Limb (tissue), 2 donors: Measurements from ENCODE around the gene WNT7B.
A peak's percentile ranks its signal among the peaks of the same experiment; 100 is the strongest.

Source experiments
- DNase-seq, 2 donors: peaks; one replicate each; pipeline ENCODE4 v3.0.0-alpha.2; 2016; ENCODE audit errors: extremely low spot score in 2 of 2

WNT7B gene

DNA sequence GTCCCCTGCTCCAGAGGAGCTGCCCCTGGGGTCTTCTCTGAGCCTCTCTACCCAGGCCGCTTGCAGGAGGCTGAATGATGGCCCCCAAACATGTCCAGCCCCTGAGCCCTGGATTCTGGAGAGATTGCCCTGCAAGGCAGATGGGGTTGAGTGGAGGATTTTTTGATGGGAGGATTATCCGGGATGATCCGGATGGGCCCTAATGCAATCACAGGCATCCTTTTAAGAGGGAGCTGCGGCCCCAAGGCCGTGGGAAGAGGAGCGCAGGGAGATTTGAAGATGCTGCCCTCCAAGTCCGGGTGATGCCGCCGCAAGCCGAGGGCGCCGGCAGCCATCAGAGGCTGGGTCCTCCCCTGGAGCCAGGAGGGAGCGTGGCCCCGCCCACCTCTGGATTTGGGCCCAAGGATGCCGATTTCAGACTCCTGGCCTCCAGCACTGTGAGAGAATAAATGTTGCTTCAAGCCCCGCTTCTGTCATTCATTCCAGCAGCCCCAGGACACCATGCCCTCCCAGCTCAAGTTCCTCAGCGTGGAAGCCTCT, 66.0 kb downstream of the WNT7B start:
- DNase-seq, result no peak

- DNase-seq, result no peak
These were observed 68.0 kb downstream of the WNT7B start for GRCh38 chr22:45908961-45909360.

DNA sequence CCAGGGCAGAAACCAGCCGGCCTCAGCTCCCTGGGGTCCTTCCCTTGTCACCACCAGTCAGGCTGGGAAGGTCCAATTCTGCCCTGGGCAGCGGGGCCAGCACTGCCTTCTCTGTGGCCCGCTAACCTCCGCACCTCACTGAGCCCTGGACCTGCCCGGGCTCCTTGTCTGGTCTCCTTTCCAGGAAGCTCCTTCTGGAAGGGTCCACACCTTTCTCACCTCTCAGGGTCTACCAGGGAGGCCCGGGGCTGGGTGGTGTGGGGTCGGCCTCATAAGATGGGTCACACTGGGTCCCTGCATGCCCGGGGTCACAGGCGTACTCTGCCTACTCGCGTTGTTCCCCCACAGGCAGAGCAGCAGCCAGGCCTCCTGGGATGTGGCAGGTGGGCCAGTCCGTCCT, 69.0 kb downstream of the WNT7B start:
- DNase-seq, result no peak

GRCh38 chr22:45907378-45907777, 69.6 kb downstream of the WNT7B start:
- DNase-seq, result no peak

GRCh38 chr22:45906946-45907345, 70.0 kb downstream of the WNT7B start:
- DNase-seq, result no peak

DNA sequence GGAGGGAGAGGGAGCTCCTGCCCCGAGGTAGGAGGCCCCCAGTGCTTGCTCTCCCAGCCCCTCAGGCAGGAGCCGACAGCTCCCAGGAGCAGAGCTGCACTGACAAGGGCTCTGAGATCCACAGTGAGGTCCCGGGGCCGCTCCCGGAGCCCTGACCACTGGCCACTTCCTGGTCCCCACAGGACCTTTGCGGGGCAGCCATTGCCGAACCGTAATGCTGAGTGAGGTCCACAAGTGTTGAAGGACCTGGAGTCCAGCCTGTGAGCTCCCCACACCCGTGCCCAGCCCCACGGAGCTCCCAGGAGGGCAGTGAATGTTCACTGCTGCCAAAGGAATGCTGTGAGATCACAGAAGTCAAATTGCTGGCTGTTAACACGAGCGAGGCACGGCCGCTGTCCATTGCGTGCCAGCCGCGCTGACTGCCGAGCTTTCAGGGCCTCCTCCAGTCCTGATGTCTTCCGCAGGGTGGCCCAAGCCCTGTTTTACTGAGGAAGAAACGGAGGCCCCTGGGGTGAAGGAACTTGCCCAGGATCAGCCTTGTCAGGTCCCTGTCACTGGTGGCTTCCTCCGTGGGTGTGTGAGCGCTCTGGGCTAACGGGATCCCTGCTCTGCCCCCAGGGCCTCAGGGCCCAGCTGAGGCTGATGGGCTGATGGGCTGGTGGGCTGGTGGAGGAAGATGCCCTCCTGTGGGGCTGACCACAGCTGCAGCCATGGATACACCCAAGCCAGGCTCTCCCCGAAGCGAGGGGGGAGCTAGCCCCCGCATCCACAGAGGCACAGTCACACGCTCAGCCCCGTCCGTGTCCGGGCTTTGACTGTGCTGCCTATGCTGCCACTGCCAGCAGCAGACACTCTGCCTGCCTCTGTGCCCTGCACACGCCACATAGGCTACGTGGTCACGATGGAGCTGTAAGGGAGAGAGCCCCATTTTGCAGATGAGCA, 70.8 kb downstream of the WNT7B start:
- DNase-seq, result no peak

DNA sequence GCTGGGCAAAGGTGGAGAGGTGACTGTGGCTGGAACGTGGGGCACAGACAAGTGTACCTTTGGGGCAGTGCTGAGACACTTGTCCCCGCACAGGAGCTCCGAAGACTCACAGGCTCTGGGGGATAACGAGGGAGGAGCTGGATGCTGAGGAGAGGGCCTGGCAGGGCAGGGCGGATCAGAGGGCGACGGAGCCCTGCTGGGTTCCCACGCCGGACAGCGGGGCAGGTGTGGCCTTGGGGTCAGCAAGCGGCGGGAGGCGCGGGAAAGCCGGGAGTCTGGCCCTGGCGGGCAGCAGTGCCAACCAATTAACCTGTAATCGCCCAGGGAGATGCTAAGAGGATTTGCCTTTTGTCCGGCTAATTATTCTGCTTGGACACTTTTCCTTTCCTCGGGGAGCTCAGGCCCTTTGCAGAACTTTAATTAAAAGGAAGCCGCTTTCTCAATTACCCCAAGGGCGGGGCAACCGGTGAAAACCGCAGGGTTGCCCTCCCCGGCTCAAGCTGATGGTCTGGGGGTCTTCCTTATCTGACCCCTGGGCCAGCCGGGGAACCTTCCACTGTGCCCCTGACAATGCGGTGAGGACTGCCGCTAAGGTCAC, 71.5 kb downstream of the WNT7B start:
- DNase-seq, result no peak

GRCh38 chr22:45904236-45904635, 72.7 kb downstream of the WNT7B start:
- DNase-seq, result no peak

GRCh38 chr22:45903355-45904135, 73.4 kb downstream of the WNT7B start:
- peak; percentile 36 to 69 for DNase-seq

DNA sequence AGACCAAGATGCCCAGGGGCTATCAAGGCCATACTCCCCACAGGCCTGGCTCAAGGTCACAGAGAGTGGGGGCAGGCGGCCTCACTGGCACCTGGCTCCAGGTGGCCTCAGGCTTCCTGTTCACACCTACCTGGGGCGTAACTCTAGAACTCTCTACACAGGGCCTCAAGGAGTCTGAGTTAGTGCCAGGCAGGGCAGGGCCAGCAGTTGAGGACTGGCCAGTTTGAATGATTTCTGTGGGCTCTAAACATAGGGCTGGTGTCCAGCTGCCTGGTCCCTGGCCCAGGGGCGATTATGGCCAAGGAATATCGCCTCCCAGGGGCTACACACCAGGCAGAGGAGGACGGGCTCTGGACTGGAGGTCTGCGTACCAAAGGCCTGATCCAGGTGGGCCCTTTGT, 79.2 kb downstream of the WNT7B start:
- DNase-seq, result no peak

- no peak for DNase-seq
These were observed 79.9 kb downstream of the WNT7B start for GRCh38 chr22:45896964-45897538.

DNA sequence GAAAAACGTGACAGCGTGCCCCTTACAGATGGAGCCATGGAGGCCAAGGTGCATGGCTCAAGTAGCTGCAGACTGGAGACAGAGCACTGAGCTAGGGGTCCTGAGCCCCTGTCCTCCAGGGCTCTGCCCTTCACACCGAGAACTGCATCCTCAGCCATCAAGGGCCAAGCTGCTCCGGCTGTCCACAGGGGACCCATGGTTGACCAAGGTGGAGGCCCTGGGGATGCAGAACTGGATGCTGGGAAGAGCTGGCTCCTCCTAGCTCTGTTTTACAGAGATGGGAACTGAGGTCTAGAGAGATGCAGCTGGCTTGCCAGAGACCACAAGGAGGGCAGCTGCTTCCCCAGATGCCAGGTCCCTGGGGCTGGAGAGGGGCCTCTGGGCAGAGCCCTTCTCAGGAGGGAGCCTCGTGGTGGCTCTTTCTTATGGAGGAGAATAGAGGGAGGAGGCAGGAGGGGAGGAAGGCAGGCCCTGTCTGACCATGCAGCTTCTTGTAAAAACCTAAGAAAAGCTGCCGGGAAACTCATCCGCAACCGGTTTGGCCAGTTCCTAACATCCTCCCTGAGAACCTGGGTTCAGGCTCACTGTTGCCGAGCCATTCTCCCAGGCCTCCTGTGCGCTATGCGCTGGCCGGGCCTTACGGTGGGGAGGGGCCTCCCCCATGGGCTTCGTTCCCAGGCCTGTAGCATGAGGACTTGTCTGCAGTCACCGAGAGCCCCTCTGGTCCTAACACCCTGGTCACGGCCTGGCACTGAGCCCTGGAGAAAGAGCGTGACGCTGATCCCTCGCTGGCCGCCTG, 80.6 kb downstream of the WNT7B start:
- peak in 1 of 2 donors; percentile 49 for DNase-seq

DNA sequence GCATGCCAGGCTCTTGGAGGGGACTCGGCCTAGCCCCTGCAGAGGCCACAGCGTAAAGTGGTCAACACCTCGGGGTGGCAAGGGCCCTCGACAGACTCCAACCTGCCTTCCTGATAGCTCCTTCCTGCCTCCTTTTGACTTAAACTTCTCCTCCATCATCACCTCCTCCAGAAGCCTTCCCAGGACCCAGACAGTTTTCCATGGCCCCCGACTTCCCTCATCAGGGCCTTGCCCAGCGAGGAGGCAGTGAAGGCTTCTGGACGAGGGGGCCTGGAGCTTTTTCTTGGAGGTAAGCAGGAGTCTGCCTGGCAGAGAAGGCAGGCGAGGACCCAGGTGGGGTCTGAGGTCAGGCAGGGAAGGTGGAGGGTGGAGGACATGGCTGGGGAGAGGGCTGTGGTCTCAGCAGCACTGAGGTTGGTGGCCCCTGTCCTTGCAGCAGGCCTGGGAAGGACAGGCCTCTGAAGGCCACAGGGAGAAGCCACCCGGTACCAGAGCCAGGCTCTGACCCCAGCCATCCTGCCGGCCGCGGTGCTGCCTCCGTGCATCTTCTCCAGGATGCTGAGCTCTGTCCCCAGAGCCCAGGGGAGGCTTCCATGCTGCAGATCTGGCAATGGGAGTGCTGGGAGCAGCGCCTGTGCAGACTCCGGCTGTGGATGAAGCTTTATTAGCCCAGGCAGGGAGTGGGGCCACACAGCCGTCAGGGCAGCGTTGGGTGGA, 81.4 kb downstream of the WNT7B start:
- DNase-seq, result peak in 1 of 2 donors; percentile 16

DNA sequence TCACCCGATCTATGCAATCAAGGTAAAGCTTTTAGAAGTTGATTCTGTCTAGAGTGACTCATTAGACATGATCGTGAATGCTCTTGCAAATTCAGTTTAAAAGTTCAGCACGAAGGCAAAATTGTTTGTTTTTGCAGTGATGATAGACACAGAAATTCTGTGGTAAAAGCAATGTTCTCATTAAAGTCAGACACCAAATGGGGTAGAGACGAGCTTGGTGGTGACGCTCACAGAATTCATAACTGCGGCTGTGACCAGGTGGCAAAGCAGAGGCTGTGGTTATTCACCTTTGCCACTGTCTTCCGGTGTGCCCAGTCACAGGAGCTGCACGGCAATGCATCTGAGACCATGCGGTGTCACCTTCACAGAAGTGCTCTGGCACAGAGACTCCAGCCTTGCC, 83.4 kb downstream of the WNT7B start:
- DNase-seq, result no peak

DNA sequence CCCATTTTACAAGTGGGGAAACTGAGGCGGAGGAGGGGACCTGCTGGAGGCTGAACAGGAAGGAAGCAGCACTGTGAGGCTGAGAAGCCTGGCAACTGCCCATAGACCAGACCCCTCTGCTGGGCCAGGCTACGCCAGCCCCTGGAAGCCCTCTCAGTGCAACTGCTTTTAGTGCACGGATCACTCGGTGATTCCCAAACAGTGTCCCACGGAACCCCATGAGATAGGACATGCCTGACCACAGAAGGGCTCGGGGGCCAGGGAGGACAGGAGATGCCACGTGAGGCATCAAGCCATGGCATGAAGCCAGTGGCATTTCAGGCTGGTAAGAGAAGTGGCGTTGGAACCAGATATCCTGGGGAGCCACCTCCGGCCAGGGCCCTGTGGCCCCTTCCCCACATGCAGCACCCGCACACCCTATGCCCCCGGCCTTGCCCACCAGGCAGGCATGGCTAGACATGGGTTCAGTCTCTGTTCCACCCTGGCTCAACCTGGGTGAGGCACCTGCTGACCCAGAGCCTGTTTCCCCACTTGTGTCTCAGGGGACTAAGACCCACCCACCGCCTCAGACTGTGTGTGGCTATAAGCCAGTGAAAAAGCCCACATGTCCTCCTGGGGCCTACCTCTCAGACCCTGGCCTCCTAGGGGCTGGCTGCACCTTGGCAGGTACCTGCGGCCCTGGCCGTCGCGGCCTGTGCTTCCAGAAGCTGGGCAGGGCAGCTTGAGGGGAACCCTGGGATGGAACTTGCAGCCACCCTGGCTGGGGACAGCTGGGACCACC, 84.1 kb downstream of the WNT7B start:
- DNase-seq, result peak in 1 of 2 donors; percentile 12

GRCh38 chr22:45891996-45892621, 84.9 kb downstream of the WNT7B start:
- DNase-seq, result peak in 1 of 2 donors; percentile 39

DNA sequence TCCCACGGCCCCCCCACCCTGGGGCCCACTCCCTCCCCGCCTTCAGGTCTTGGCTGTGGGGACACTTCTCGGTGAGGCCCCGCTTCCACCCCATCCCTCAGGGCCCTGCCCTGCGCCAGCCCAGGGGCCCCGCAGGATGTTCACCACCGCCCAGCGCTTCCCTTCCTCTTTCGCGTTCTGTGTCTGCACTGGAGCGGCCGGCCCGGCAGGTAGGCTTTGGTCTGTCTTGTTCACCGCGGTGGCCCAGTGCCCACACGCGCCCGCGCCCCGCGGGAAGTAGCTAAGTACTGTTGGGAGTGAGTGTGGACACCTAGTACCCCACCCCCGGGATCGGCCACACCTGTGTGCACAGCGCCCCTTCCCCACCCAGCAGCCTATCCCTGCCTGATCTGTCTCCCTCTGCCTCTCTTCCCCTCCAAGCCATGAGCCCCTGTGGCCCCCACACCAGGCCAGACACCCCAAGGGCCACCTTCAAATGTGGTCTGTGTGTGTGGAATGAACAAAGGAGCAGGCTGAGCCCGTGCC, 85.4 kb downstream of the WNT7B start:
- peak in 1 of 2 donors; percentile 34 for DNase-seq

DNA sequence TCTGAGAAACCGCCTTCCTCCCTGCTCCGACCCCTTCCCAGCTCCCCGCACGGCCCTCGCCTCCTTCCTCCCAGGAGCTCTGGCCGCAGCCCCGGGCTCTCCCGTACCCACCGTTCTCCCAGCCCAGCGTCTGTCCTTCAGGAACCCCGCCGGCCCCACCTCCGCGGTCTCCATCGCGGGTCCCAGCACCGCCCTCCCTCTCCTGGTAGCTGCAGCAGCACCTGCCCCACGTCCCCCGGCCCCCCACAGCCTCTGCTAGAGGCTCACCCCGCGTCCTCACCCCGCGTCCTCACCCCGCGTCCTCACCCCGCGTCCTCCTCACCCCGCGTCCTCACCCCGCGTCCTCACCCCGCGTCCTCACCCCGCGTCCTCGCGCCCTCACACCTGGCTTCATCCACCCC, 85.9 kb downstream of the WNT7B start:
- peak in 1 of 2 donors; percentile 37 for DNase-seq

GRCh38 chr22:45890351-45890635, 86.7 kb downstream of the WNT7B start:
- DNase-seq, result no peak
